ENCODE results near the gene LRRK2. TPM values are rescaled to one million over a fixed set of nuclear protein-coding genes. Genes with fewer than 3 reads are reported as not detected.

Gene LRRK2
- total RNA-seq, 1 donor from 2014 or later, result 14.3 TPM

DNA sequence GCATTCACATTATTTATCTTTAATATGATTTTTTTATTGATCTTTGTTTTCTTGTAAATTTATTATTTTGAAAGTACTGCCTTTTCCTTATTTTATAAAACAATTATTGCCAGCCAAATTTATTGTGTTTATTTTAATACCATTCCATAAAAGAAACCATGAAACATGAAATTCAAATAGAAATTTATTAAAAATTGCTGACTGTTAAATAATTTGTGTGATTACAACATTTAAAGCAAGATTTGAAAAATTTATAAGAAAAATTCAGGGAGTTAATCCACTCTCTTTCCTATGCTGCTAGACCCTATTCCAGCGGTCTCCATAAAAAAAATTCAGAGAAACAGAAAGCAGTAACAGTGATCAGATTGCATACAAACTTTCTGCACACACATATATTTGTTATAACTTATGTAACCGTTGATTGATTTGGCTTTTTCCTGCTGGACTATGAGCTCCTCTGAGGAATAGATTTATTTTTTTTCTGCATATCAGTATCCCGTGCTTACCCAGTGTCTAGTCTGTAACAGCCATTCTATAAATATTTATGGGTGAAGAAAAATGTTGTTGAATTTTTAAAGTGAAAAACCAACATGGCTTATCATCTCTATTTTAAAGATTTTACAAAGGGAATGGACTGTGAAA is 68.1 kb downstream of the LRRK2 start:
- no peak for DNase-seq (ENCODE audit: low spot score in 2 of 2)
- H3K9me3 ChIP-seq, result peaks cover 4 to 26% of the 10 kb centered on the region in 2 donors
- no peaks in the 10 kb centered on the region for H3K27me3 ChIP-seq
- no peak overlapping the region for H3K4me3 ChIP-seq
- H3K27ac ChIP-seq, result no peak overlapping the region
- no peak for TF ChIP-seq CTCF (IDR thresholded peaks at IDR 0.05)
- H3K4me1 ChIP-seq, result no peaks in the 10 kb centered on the region
- H3K36me3 ChIP-seq, result peaks cover 5 to 27% of the 10 kb centered on the region in 2 donors
- intact Hi-C loops (cut with DNase I), result no loop called here

DNA sequence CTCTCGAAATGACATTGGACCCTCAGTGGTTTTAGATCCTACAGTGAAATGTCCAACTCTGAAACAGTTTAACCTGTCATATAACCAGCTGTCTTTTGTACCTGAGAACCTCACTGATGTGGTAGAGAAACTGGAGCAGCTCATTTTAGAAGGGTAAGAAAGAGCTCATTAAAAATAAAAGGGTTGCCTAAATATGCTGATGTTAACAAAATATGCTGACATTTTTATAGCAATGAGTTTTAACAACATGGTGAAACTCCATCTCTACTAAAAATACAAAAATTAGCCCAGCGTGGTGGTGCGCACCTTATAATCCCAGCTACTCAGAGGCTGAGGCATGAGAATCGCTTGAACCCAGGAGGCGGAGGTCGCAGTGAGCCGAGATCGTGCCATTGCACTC is 73.5 kb downstream of the LRRK2 start:
- H3K36me3 ChIP-seq, result peaks cover 0 to 23% of the 10 kb centered on the region in 2 donors
- TF ChIP-seq CTCF (IDR thresholded peaks at IDR 0.05), result no peak
- H3K27me3 ChIP-seq, result no peaks in the 10 kb centered on the region
- no peaks in the 10 kb centered on the region for H3K4me1 ChIP-seq
- H3K27ac ChIP-seq, result no peak overlapping the region
- no peak overlapping the region for H3K4me3 ChIP-seq
- no peaks in the 10 kb centered on the region for H3K9me3 ChIP-seq
- intact Hi-C loops (cut with DNase I), result no loop called here
- DNase-seq (ENCODE audit: low spot score in 2 of 2), result no peak

- no peak overlapping the region for H3K27ac ChIP-seq
- peaks cover 0 to 25% of the 10 kb centered on the region in 2 donors for H3K36me3 ChIP-seq
- no peaks in the 10 kb centered on the region for H3K27me3 ChIP-seq
- no peaks in the 10 kb centered on the region for H3K9me3 ChIP-seq
- no peaks in the 10 kb centered on the region for H3K4me1 ChIP-seq
- DNase-seq (ENCODE audit: low spot score in 2 of 2), result no peak
- no peak overlapping the region for H3K4me3 ChIP-seq
- intact Hi-C loops (cut with DNase I), result no loop called here
- no peak for TF ChIP-seq CTCF (IDR thresholded peaks at IDR 0.05)
Observed at GRCh38 chr12:40300490-40300889, 75.7 kb downstream of the LRRK2 start.

- no peak for DNase-seq (ENCODE audit: low spot score in 2 of 2)
- no peak for TF ChIP-seq CTCF (IDR thresholded peaks at IDR 0.05)
- H3K4me3 ChIP-seq, result no peak overlapping the region
Observed at GRCh38 chr12:40309001-40309400, 84.2 kb downstream of the LRRK2 start.

DNA sequence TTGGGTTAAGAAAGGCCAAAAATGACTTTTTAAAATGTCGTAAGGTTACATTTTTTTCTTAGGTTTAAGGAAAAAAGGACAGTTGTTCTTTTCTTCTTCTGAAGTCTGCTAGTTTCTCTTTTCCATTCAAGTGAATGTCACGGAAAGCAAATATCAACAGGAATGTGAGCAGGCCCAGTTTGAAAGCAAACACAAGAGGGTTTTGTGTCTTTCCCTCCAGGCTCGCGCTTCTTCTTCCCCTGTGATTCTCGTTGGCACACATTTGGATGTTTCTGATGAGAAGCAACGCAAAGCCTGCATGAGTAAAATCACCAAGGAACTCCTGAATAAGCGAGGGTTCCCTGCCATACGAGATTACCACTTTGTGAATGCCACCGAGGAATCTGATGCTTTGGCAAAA is 85.4 kb downstream of the LRRK2 start:
- Histone ChIP-seq H3K27me3 (no peaks in the 10 kb centered on the region), H3K4me1 (no peaks in the 10 kb centered on the region), H3K27ac (no peak overlapping the region), H3K36me3 (peaks cover 5 to 41% of the 10 kb centered on the region in 2 donors), H3K9me3 (no peaks in the 10 kb centered on the region), H3K4me3 (no peak overlapping the region)
- intact Hi-C loops (cut with DNase I), result loop anchor here (5.0 kb wide), 1 partner anchor 158 kb away; no protein-coding TSS in a partner anchor
- no peak for DNase-seq (ENCODE audit: low spot score in 2 of 2)
- TF ChIP-seq CTCF (IDR thresholded peaks at IDR 0.05), result no peak

More at GRCh38 chr12:40309001-40309400, 84.2 kb downstream of the LRRK2 start:
- H3K4me1 ChIP-seq, result no peaks in the 10 kb centered on the region
- intact Hi-C loops (cut with DNase I), result no loop called here
- H3K27ac ChIP-seq, result no peak overlapping the region
- H3K9me3 ChIP-seq, result no peaks in the 10 kb centered on the region
- H3K36me3 ChIP-seq, result peaks cover 5 to 37% of the 10 kb centered on the region in 2 donors
- H3K27me3 ChIP-seq, result no peaks in the 10 kb centered on the region
